ENCODE data around the gene PCOLCE2.
A peak's percentile ranks its signal among the peaks of the same experiment; 100 is the strongest.

Gene PCOLCE2, protein sequence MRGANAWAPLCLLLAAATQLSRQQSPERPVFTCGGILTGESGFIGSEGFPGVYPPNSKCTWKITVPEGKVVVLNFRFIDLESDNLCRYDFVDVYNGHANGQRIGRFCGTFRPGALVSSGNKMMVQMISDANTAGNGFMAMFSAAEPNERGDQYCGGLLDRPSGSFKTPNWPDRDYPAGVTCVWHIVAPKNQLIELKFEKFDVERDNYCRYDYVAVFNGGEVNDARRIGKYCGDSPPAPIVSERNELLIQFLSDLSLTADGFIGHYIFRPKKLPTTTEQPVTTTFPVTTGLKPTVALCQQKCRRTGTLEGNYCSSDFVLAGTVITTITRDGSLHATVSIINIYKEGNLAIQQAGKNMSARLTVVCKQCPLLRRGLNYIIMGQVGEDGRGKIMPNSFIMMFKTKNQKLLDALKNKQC

DNA sequence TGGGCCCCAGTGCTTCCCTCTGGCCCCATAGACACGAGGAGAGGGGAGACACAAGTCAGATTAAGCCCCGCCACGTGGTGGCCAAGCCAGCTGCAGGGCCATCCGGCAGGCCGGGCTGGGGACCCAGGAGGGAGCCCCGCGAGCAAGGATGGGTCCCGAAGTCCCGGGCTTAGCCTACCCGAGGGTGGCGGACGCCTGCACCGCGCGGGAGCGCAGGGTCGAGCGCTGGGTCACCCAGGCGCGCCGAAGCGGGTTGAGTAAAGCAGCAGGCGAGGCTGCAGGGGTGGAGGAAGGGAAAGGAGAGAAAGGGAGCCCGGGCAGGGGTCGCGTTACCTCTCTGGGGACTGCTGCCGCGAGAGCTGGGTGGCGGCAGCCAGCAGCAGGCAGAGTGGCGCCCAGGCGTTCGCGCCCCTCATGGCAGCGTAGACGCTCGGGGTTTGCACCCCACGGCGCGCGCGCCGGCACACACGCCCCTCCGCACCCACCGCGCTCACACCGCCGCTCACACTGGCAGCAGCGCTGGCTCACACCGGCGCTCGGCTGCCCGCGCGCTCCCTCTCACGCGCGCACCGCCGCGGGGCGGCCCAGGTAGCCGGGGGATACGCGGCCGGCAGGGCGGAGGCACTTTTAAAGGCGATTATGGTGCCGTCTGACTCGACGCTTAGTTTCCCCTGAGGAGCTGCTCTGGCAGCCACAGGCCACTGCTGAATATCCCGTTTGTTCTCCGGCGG is at the start of gene PCOLCE2:
PCOLCE2 (minus strand) TSS at position 603 of the 731 bp plus-strand sequence; CDS start at position 416, 187 bp downstream.
- peak in 12 of 51 donors; percentile 1 to 27 (median 11) for DNase-seq

DNA sequence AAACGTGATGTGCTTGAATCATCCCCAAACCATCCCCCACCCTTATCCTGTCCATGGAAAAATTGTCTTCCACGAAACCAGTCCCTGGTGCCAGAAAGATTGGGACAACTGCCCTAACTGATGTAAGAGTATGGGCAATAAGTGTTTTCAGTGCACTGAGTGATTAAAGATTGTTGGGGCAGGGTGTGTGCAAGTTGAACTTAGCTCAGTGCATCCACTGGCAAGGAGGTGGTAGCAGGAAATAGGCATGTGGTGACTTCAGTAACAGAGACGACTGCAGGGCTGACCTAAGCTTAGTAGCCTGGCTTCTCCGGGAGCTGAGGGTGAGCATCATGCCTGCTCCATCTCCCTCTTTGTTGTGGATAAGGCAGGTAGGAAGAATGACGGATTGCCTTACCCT is 47.1 kb upstream of the PCOLCE2 start:
- DNase-seq: no peak

DNA sequence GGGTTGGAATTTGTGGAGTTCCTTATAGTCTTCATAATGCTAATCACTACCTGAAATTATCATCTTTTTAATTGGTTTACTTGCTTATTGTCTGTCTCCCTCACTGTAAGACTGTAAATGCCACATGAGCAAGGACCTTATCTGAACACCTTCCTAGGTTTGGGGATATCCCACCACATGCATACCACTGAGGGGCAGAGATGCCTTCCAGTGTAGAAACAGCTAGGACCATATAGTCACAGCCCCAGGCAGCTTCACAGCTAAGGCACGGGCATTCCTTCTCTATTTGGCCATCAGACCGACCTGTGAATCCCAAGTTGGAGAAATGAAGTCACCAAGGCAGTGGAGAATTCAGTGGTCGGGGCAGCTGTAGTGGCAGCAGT is 46.0 kb upstream of the PCOLCE2 start:
- DNase-seq: no peak

DNA sequence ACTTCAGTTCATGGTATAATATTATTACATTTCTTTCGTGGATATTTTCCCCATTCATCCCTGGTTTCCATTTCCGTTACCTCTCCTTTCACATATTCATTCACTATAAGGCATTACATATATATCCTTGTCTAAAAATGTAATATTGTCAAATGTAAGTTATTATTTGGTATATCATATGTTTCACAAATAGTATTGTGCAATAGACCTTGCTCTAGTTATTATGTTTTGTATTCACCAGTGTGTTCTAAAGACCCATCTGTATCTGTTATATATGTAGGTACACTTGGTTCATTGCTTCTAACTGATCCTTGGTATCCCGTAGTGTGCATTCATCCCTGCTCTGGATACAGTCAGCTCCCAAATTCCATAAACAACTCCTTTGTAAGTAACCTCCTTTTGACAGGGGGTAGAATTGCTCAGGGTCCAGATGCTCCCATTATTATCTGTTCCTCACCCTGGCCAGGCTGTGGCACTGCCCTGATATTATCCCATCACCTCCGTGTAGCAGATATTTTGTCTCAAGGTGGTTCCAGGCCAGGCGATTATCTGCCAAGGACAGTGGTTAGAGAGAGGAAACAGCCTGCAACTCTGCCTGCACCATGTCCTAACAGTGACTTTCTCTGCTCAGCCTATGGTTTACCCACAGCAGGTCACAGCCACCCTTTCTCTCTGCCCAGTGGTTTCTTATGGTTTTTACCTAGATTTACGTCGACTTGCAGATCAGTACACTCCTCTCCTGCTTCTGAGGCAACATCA is 45.4 kb upstream of the PCOLCE2 start:
- DNase-seq: no peak

DNA sequence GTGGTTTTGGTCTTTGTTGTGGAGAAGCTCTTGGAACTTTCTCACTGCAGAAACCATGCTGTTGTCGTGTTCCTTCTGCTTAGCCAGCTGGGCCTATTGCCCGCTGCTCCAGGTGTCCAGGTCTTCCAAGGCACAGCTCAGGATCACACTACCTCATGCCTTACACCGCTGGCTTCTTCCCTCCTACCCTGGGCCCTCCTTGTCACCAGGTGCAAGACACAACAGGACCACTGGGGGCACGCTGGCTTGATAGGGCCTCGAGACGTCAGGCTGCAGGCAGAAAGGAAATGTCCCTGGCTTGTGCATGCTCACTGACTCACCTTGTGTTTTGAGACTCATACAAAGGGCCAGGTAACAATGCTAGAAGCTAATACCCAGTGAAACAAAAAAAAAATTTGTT is 42.3 kb upstream of the PCOLCE2 start:
- DNase-seq: no peak

DNA sequence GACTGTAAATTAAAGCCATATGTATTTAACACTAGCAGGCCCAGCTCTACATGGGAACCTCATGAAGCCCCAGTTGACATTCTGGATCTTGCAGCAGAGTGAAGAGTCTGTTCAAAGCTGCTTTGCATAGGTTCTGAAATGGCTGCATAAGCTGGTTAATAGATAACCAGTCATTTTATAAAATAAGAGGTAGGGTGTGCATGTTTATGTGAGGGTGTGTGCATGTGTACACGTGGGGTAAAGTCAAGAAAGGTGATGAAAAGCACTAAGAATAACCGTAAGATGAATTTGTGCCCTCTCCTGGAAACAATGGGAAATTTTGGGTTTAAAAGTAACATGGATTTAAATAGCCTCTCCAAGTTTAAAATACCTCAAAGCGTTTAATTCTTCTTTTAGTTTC is 41.6 kb upstream of the PCOLCE2 start:
- no peak for DNase-seq

DNA sequence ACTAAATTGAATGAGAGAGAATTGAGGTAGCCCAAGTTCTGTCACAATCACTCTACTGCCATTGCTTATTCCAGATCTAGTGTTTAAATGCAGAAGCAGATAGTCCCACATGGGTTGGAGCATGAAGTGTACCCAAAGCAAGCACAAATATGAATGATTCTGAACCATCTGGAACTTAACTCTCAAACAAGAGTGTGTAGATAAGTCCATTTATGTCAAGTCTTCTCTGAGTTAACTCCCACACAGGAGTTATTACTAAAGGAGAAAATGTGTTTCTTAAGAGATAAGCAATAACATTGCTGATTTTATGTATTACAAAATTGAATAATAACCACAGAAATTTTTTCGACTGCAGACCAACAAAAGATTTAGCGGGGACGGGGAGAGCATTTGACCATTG is 41.0 kb upstream of the PCOLCE2 start:
- DNase-seq: no peak

DNA sequence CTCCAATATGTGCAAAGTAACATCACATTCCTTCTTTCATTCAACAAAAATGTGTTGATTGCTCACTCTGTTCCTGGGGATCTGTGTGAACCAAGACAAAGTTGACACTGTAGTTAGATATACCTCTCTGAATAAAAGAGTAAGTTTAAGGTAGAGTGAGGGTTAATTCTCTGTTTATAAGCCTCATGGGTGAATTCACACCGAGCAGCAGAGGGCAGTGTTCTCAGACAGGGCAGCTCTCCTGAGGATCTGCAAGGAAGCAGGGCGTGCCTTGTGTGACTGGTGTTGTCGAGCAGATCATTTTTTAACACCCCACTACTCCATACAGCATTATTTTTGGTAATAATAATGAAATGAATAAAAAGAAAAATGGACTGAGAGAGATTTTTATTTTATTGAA is 40.2 kb upstream of the PCOLCE2 start:
- DNase-seq: no peak

DNA sequence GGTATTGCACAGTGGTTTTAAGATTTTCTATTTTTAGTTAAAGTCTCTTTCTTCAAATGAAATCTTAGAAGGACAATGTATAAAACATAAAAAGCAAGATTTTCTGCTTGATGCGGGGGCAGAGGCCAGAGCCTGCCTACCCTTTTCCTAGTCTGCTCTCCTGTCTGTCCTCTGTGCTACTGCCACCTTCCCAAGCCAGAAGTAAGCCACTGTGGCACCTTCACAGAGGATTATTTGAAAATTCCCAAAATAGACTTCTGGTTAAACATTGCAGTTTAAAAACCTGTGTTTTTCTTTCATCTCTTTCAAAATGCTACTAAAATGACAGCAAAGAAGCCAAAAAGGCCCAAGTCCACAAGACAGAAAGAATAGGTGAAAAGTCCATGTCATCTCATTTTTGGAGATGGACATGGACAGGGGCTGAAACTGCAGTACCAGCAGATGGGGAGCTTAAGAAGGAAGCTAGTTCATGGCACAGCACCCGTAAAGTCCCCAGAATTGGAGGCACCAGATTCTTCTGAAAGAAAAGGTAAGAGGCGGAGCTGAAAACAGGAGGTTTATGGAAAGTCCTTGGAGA is 37.6 kb upstream of the PCOLCE2 start:
- DNase-seq: no peak

DNA sequence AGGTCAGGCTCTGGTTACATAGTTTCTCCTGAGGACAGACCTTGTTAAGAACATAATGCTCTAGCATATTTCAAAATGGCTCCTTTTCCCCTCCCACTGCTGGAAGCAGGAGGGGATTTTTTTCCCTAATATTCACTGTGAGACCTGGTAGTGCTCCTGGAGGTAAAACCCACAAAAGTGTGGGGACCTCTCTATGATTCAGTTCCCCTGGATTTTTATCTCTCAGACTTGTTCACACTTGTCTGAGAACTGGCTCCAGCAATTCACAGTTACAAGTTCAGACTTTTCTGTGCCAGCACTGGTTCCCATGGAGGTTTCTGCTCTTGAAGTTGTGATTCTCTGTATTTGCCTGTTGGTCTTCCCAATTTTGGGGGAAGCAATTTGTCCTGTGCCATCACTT is 36.3 kb upstream of the PCOLCE2 start:
- no peak for DNase-seq

DNA sequence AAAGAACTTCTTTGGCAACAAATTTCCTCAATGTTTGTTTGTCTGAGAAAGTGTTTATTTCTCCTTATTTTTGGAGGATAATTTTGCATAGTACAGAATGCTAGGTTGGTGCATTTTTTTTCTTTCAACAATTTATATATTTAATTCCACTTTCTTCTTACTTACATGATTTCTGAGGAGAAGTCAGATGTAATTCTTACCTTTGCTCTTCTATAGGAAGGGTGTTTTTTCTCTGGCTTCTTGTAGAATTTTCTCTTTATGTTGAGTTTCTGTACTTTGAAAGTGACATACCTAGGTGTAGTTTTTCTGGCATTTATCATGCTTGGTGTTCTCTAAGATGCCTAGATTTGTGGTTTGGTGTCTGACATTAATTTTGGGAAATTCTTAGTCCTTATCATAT is 34.8 kb upstream of the PCOLCE2 start:
- no peak for DNase-seq

DNA sequence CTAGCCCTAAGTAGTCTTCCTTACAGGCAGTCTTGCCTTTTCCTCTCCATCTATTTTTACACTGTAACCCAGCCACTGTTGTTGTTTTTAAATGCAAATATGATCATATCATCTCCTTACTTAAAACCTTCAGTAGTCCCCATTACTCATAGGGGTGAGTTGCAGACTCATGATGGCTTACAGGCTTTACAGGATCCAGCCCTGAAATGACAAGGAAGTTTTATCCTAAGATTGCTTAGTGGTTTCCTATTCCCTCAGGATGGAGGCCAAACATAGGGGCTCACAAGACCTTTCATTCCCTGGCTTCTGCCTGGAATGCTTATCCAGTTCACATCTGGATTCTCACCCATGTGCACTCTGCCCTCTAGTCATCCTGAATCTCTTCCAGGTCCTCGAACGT is 27.7 kb upstream of the PCOLCE2 start:
- no peak for DNase-seq

DNA sequence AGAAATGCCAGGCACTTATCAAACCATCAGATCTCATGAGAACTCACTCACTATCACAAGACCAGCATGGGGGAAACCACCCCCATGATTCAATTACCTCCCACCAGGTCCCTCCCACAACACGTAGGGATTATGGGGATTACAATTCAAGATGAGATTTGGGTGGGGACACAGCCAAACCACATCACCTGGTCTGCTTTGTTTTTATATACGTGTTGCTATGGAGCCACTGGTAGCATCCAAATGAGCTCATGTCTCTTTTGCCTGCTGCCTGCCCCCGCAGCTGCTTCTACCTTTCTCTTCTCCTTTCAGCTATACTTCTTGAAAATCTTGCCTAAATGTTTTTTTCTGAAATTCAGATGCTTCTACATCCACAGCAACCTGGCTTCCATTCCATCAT is 26.8 kb upstream of the PCOLCE2 start:
- no peak for DNase-seq

DNA sequence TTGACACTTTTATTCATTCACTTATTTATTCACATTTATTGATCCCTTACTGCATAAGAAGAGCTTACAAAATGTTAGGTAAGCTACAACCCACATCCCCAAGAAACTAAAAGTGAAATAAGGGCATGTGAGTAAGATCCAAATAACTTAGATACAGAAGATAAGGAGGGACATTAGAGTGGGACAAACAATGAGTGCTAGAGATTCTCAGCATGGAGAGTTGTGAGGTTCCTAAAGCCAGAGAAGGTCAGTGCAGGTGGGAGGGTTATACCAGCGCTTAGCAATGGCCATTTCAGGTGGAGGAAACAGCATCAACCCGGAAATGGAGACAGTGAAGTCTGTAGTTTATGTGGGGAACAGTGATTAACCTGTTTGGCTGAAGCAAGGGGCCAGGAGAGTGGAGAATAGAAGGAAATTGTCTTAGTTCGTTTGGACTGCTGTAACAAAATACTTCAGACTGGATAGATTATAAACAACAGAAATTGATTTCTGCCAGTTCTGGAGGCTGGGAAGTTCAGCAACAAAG is 25.5 kb upstream of the PCOLCE2 start:
- DNase-seq: no peak

DNA sequence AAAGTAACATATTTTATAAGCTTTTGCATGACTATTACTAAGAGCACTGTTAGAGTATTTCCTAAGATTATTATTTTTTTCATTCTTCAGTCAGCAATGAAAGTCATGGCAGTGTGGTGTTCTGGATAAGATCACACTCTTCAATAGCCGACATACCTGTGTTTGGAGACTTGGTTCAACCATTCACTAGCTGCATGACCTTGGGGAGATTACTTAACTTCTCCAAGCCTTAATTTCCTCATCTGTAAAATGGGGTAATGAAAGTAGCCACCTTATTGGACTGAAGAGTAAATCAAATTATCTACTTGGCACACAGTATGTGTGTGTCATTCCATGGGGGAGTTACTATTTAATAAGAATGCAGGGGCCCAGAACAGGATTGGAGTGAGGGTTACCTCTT is 24.5 kb upstream of the PCOLCE2 start:
- DNase-seq: no peak

DNA sequence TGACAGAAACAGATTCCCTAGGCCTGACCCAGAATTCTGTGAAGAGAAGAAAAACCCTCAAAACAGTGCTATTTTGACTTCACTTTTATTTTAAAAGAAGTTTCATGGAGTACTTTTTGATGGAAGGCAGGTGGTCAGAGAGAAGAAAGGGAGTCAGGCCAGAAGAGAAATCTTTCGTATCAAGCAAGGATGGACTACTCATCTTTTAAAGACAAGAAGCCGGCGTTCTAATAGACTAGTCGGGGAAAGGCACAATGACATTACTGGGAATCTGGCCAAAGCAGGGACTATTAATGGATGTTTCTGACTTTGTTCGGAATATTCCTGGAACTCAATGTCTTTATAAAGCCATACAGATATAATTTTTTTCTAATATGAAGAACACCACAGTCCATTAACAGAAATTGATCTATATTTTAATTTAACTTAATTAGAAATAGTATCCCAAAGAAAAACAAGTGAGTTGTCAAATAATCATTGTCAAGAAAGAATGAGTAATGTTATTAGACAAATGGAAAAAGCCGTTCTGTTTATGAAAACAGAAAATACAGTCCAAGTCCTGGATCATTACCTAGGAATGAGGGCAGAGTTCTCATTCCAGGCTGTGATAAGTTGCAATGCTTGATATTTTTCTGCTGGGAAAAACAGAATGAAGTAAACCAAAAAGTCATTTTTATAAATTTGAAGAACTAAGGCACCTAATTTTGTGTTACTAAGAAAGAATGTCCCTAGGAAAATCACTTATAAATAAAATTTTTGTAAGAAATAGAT is 23.7 kb upstream of the PCOLCE2 start:
- no peak for DNase-seq

DNA sequence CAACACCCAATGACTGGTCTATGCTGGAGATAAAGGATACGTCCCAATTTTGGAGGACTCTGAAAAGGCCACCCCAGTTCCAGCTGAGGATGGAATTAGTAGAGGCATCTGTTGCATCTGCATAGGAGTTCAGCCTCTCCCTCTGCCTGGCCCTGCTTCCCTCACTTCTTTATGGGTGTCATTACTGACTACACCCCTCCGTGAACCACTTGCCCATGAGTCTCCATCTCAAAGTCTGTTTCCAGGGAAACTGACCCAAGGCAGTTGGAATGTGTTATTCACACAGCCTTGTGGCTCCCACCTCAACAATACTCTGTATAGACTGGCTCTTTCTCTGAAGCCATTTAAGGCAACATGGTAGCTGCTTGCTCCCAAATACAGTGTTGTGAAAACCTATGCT is 21.4 kb upstream of the PCOLCE2 start:
- no peak for DNase-seq

DNA sequence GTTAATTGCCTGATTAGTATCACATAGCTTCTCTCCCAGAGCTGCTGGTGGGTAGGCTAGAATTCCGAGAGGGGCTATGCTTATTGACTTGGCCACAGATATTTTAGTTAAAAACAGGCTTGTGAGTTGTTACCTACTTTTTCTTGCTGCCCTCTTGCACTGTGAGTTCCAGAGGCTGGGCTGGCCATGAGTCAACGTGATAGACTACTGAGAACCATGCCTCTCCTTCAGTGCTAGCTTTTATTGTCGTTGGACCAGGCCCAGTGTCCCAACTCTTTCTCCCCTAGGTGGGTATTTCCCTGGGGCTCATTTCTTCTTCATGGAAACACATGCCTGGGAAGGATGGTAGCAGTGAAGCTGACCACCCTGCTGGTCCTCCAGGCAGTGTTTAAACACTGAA is 20.4 kb upstream of the PCOLCE2 start:
- DNase-seq: no peak

DNA sequence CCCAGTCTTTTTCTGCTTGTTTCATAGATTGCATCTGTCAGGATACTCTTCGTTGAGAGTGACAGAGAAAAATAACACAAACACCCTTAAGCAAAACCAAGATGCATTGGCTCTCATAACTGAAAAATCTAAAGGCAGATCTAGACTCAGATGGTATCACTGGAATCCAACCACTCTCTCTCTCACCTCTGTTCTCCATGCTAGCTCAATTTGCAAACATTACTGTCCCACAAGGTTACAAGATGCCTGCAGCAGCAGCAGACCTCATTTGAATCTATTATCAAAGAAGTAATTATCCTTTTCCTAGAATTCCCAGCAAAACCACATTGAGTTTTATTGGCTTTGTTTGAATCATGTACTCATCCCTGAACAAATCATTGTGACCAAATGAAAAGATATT is 19.1 kb upstream of the PCOLCE2 start:
- no peak for DNase-seq

DNA sequence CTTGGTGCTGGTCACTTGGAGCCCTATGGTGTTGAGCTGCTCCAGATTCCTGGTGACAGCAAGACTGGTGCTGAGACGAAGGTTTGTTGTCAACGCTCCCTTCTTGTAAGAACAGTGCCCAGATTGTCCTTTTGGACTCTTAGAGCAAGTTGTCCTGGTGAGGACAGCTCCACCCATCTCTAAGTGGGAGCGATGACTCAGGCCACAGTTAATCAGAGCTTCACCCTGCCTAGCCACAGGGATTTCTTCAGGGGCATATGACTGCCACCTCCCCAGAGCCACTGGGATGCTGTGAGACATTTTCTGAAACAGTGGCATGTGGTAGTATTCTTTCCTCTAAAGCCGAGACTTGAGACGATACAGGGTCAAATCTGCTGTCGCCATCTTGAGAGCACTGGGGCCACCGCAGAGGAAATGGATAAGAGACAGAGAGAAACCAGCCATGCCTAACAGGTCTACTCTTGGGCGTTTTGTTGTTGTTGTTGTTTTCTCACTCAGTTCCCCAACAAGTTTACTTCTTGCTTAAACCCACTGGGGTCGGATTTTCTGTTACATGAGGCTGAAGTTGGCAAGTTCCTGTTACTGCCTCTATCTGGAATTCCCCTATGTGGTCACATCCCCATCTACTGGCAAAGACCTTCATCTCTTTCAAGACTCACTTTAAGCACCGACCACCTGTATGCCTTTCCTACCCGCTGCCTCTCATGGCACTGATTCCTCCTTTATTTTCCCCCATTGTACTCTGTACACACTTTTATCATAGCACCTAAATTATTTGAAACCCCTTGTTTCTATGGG is 16.0 kb upstream of the PCOLCE2 start:
- DNase-seq: no peak
